H1 (cell line): Measurements from ENCODE around the gene SYNDIG1. TPM values are rescaled to one million over a fixed set of nuclear protein-coding genes. Genes with fewer than 3 reads are reported as not detected.

Experiments used
- CHD7 ChIP-seq: fragments of 300-600 bp; sonication (generic); IDR thresholded peaks from 2 replicates; pipeline ENCODE4 v1.7.1; 2012; ENCODE audit warnings: low read length, moderate library complexity, mild to moderate bottlenecking, inconsistent platforms; ENCODE audit not compliant: insufficient replicate concordance
- E2F6 ChIP-seq: IDR thresholded peaks from 2 replicates; pipeline ENCODE4 v1.6.1; 2012; ENCODE audit warnings: inconsistent platforms
- EGR1 ChIP-seq: IDR thresholded peaks from 2 replicates; pipeline ENCODE4 v1.6.1; 2011; ENCODE audit warnings: low read depth, low read length, borderline replicate concordance
- PHF8 ChIP-seq: fragments of 200-600 bp; sonication (generic); conservative IDR thresholded peaks from 2 replicates; pipeline ENCODE4 v1.7.1; 2012; ENCODE audit warnings: low read depth, mild to moderate bottlenecking, inconsistent platforms, low read length, moderate library complexity
- POLR2A ChIP-seq, 2 experiments: IDR thresholded peaks; 1 replicate in 1 of 2; 2 replicates in 1 of 2; pipeline ENCODE4 v1.6.1; 2011; ENCODE audit warnings: low read depth in 2 of 2, low read length in 2 of 2, mild to moderate bottlenecking in 2 of 2; ENCODE audit errors: control extremely low read depth in 1 of 2
- SUZ12 ChIP-seq: fragments of 200-600 bp; sonication (generic); IDR thresholded peaks from 2 replicates; pipeline ENCODE4 v1.6.1; 2012; ENCODE audit warnings: mild to moderate bottlenecking, inconsistent platforms, low read length, moderate library complexity, mixed read lengths
- TCF12 ChIP-seq: IDR thresholded peaks from 2 replicates; pipeline ENCODE4 v1.6.1; 2011; ENCODE audit warnings: low read depth, mild to moderate bottlenecking, low read length
- USF2 ChIP-seq: IDR thresholded peaks from 2 replicates; pipeline ENCODE4 v1.6.1; 2011; ENCODE audit warnings: low read length, improper control_type of control experiment
- ZNF274 ChIP-seq: IDR thresholded peaks from 2 replicates; pipeline ENCODE4 v1.7.0; 2012; ENCODE audit warnings: low read length, borderline replicate concordance; ENCODE audit errors: extremely low read depth
- polyA plus RNA-seq, 7 experiments: library from polyadenylated mRNA; depleted of rRNA in 3 of 7; stranded (reverse) in 5 of 7; unstranded in 2 of 7; fragments of >200 nt in 5 of 7; fragments of 200-250 nt in 2 of 7; gene quantifications; 1 replicate in 5 of 7; 2 replicates in 1 of 7; 4 replicates in 1 of 7; pipeline versions ENCODE4 v1.2.1 to v1.2.3, GENCODE V29; 2011 to 2013; ENCODE audit warnings: missing spikeins in 2 of 7, mixed read lengths in 2 of 7
- total RNA-seq: library from RNA; stranded (reverse); fragmentation: NEBNext Ultra II Directional; extraction: Animal tissue kit (Norgen Biotek cat#: 25700); gene quantifications from 2 replicates; pipeline ENCODE4 v1.2.1, GENCODE V29; 2021

The SYNDIG1 gene
- total and polyA plus RNA-seq, 2 of the 8 experiments (the other 6 are each of a cell fraction or from before 2014, with no cell fraction given): 6.5 to 7.8 TPM

GRCh38 chr20:24528583-24529368, 59.3 kb downstream of the SYNDIG1 start (continued):
- TF ChIP-seq CHD7: no peak
- TF ChIP-seq E2F6: no peak
- no peak for TF ChIP-seq EGR1
- TF ChIP-seq USF2: no peak
- no peak for TF ChIP-seq SUZ12
- no peak for TF ChIP-seq POLR2A (IDR thresholded peaks at IDR 0.05; ENCODE audit: control extremely low read depth in 1 of 2, low read depth in 2 of 2, low read length in 2 of 2)
- no peak for TF ChIP-seq PHF8
- TF ChIP-seq ZNF274: no peak
- TF ChIP-seq TCF12: no peak
